IMR-90 (cell line): ENCODE results near the gene KIF18B. TPM values are rescaled to one million over a fixed set of nuclear protein-coding genes. Genes with fewer than 3 reads are reported as not detected.

Experiments used
- ATAC-seq: fragments of 200-7000 bp; cut with Tn5 transposase; 2 replicates; pipeline ENCODE4 v1.9.1; 2020; ENCODE audit warnings: low read depth, mild to moderate bottlenecking, moderate library complexity
- BruUV-seq: library from RNA; stranded (reverse); fragments of 400-500 nt; replicated peaks from 2 replicates; lab custom pipeline; 2021; lab: Mats Ljungman, UMichigan
- CTCF ChIA-PET: fragments of 300-600 bp; formaldehyde crosslinking; extraction: SDS; loops from one replicate; lab custom pipeline; 2021; ENCODE audit warnings: antibody characterized with exemption; lab: Yijun Ruan, JAX
- POLR2A ChIA-PET: fragments of 300-600 bp; sonication (Branson Sonifier 250); formaldehyde crosslinking; loops from one replicate; lab custom pipeline; 2022; ENCODE audit warnings: antibody characterized with exemption; ENCODE audit not compliant: unreplicated experiment; lab: Charles Lee
- DNase-seq: peaks from one replicate; pipeline ENCODE4 v3.0.0; 2013
- H2AFZ ChIP-seq: replicated peaks from 2 replicates; pipeline ENCODE3; 2013; ENCODE audit warnings: low read length, mild to moderate bottlenecking; ENCODE audit not compliant: poor library complexity
- H2AK5ac ChIP-seq: 2 replicates; pipeline ENCODE4 v1.6.1; 2013; ENCODE audit warnings: low read depth, low read length, inconsistent platforms
- H2AK9ac ChIP-seq: replicated peaks from 2 replicates; pipeline ENCODE3; 2013; ENCODE audit warnings: mild to moderate bottlenecking, low read depth, low read length, moderate library complexity; ENCODE audit not compliant: poor library complexity
- H2BK120ac ChIP-seq: 2 replicates; pipeline ENCODE4 v1.6.1; 2013; ENCODE audit warnings: low read depth, low read length, inconsistent platforms
- H2BK15ac ChIP-seq: 3 replicates; pipeline ENCODE4 v1.6.1; 2013; ENCODE audit warnings: low read depth, low read length, inconsistent platforms
- H2BK20ac ChIP-seq: 2 replicates; pipeline ENCODE4 v1.6.1; 2013; ENCODE audit warnings: low read depth, mild to moderate bottlenecking, inconsistent platforms, low read length, moderate library complexity
- H2BK5ac ChIP-seq: 2 replicates; pipeline ENCODE4 v1.6.1; 2013; ENCODE audit warnings: mild to moderate bottlenecking, low read depth, low read length, inconsistent platforms; ENCODE audit not compliant: poor library complexity, severe bottlenecking
- H3K14ac ChIP-seq: replicated peaks from 2 replicates; pipeline ENCODE4 v1.6.1; 2013; ENCODE audit warnings: low read depth, low read length, inconsistent platforms
- H3K18ac ChIP-seq: 2 replicates; pipeline ENCODE4 v1.6.1; 2013; ENCODE audit warnings: low read depth, low read length, control low read depth
- H3K23ac ChIP-seq: 2 replicates; pipeline ENCODE4 v1.6.1; 2013; ENCODE audit warnings: low read depth, low read length, inconsistent platforms
- H3K27ac ChIP-seq: 2 replicates; pipeline ENCODE4 v1.5.1; 2013; ENCODE audit warnings: mild to moderate bottlenecking, control low read depth, low read length; ENCODE audit not compliant: insufficient read depth
- H3K27me3 ChIP-seq: 2 replicates; pipeline ENCODE4 v1.6.1; 2013; ENCODE audit warnings: low read length; ENCODE audit not compliant: control insufficient read depth, insufficient read depth
- H3K36me3 ChIP-seq: 2 replicates; pipeline ENCODE4 v1.6.1; 2013; ENCODE audit warnings: low read length, mixed read lengths; ENCODE audit not compliant: control insufficient read depth, insufficient read depth
- H3K4ac ChIP-seq: 2 replicates; pipeline ENCODE4 v1.6.1; 2013; ENCODE audit warnings: low read depth, low read length, inconsistent platforms
- H3K4me1 ChIP-seq: 2 replicates; pipeline ENCODE4 v1.6.1; 2013; ENCODE audit warnings: low read length, mixed read lengths; ENCODE audit not compliant: control insufficient read depth, insufficient read depth
- H3K4me2 ChIP-seq: 2 replicates; pipeline ENCODE4 v1.6.1; 2013; ENCODE audit warnings: low read depth, mild to moderate bottlenecking, control low read depth, low read length, moderate library complexity
- H3K4me3 ChIP-seq: 2 replicates; pipeline ENCODE4 v1.5.1; 2013; ENCODE audit warnings: low read depth, mild to moderate bottlenecking, control low read depth, low read length, moderate library complexity; ENCODE audit not compliant: insufficient read depth
- H3K56ac ChIP-seq: 2 replicates; pipeline ENCODE4 v1.6.1; 2013; ENCODE audit warnings: low read length, inconsistent platforms; ENCODE audit not compliant: insufficient read depth; ENCODE audit errors: extremely low read depth
- H3K79me1 ChIP-seq, 2 experiments: 2 replicates each; pipeline ENCODE4 v1.6.1; 2013; ENCODE audit warnings: low read length in 2 of 2, inconsistent platforms in 1 of 2, low read depth in 1 of 2
- H3K9ac ChIP-seq: 2 replicates; pipeline ENCODE4 v1.6.1; 2013; ENCODE audit warnings: low read depth, low read length, control low read depth
- H3K9me1 ChIP-seq: 2 replicates; pipeline ENCODE4 v1.6.1; 2013; ENCODE audit warnings: low read length, inconsistent platforms; ENCODE audit not compliant: insufficient read depth
- H3K9me3 ChIP-seq: 2 replicates; pipeline ENCODE4 v1.6.1; 2013; ENCODE audit warnings: low read length; ENCODE audit not compliant: control insufficient read depth, insufficient read depth
- H4K20me1 ChIP-seq: 2 replicates; pipeline ENCODE4 v1.6.1; 2013; ENCODE audit warnings: low read length, inconsistent platforms; ENCODE audit not compliant: insufficient read depth
- H4K5ac ChIP-seq: 2 replicates; pipeline ENCODE4 v1.6.1; 2013; ENCODE audit warnings: mild to moderate bottlenecking, low read depth, low read length, control low read depth
- H4K8ac ChIP-seq, 2 experiments: 2 replicates each; pipeline ENCODE4 v1.6.1; 2013; ENCODE audit warnings: low read depth in 2 of 2, low read length in 2 of 2, control low read depth in 1 of 2, inconsistent platforms in 1 of 2
- H4K91ac ChIP-seq: 2 replicates; pipeline ENCODE4 v1.6.1; 2013; ENCODE audit warnings: low read depth, low read length, inconsistent platforms; ENCODE audit not compliant: insufficient read depth
- BHLHE40 ChIP-seq: fragments of 150-350 bp; IDR thresholded peaks from 2 replicates; pipeline ENCODE4 v1.6.1; 2016; ENCODE audit warnings: mild to moderate bottlenecking, low read depth, low read length
- CHD1 ChIP-seq: IDR thresholded peaks from 2 replicates; pipeline ENCODE4 v1.6.1; 2012; ENCODE audit warnings: low read depth, low read length, improper control_type of control experiment
- FOS ChIP-seq: fragments of 150-350 bp; IDR thresholded peaks from 2 replicates; pipeline ENCODE4 v1.6.1; 2016; ENCODE audit warnings: low read depth, low read length
- MXI1 ChIP-seq: IDR thresholded peaks from 2 replicates; pipeline ENCODE4 v1.6.1; 2012; ENCODE audit warnings: low read depth, mild to moderate bottlenecking, low read length, moderate library complexity, borderline replicate concordance
- NFE2L2 ChIP-seq: fragments of 150-350 bp; IDR thresholded peaks from 2 replicates; pipeline ENCODE4 v1.6.1; 2016; ENCODE audit warnings: low read depth, mild to moderate bottlenecking, low read length
- POLR2A ChIP-seq: IDR thresholded peaks from 2 replicates; pipeline ENCODE4 v1.6.1; 2012; ENCODE audit warnings: mild to moderate bottlenecking, low read depth, low read length
- RAD21 ChIP-seq: IDR thresholded peaks from 2 replicates; pipeline ENCODE4 v1.6.1; 2012; ENCODE audit warnings: low read length, improper control_type of control experiment
- RCOR1 ChIP-seq: IDR thresholded peaks from 2 replicates; pipeline ENCODE4 v1.6.1; 2012; ENCODE audit warnings: mild to moderate bottlenecking, low read length, improper control_type of control experiment; ENCODE audit not compliant: insufficient replicate concordance
- RFX5 ChIP-seq: IDR thresholded peaks from 2 replicates; pipeline ENCODE4 v1.8.0; 2012; ENCODE audit warnings: low read depth, mild to moderate bottlenecking, low read length, moderate library complexity
- USF2 ChIP-seq: fragments of 150-350 bp; IDR thresholded peaks from 2 replicates; pipeline ENCODE4 v1.6.1; 2017; ENCODE audit warnings: mild to moderate bottlenecking, antibody characterized with exemption, low read length, low read depth
- WGBS, 2 experiments: methylation state at CpG; one replicate each; pipeline versions ENCODE4 v1.1.5 to v1.1.7; 2013; ENCODE audit warnings: missing lambda C conversion rate in 2 of 2; ENCODE audit not compliant: insufficient read length in 1 of 2; ENCODE audit errors: extremely low coverage in 2 of 2; 5-methylcytosine and 5-hydroxymethylcytosine counted together
- dilution Hi-C: fragments of 300-500 bp; cut with HindIII; formaldehyde crosslinking; loops from one replicate; pipeline ENCODE4 v1.14.3; 2018; ENCODE audit warnings: low sequenced_read_pairs; ENCODE audit not compliant: unreplicated experiment
- in situ Hi-C: fragments of 300-500 bp; cut with MboI; formaldehyde crosslinking; loops from 3 replicates; pipeline ENCODE4 v1.14.3; 2019; ENCODE audit warnings: low sequenced_read_pairs, inconsistent platforms, mixed read lengths
- intact Hi-C: fragments of 100-400 bp; cut with micrococcal nuclease; formaldehyde crosslinking; loops from 2 replicates; pipeline ENCODE4 v1.10.0; 2022
- polyA plus RNA-seq, 3 experiments: library from polyadenylated mRNA; depleted of rRNA; stranded (reverse); fragments of >200 nt; gene quantifications; 2 replicates each; pipeline ENCODE4 v1.2.3, GENCODE V29; 2012; ENCODE audit warnings: low replicate concordance in 1 of 3
- total RNA-seq: library from RNA; depleted of rRNA; stranded (reverse); fragments of >200 nt; gene quantifications from 2 replicates; pipeline ENCODE4 v1.2.3, GENCODE V29; 2012

KIF18B gene
- total and polyA plus RNA-seq, 2 of the 4 experiments (the other 2 are of a cell fraction) = 1.3 to 16.0 TPM

- TF ChIP-seq USF2 (no peak), MXI1 (no peak), RFX5 (no peak), CHD1 (no peak), NFE2L2 (no peak), RAD21 (no peak), RCOR1 (no peak), POLR2A (no peak), BHLHE40 (no peak), FOS (no peak)
- H2AFZ ChIP-seq = no peak overlapping the region
- peaks cover 23% of the 10 kb centered on the region for H3K9me1 ChIP-seq
- H3K79me1 ChIP-seq = peaks cover 0 to 6% of the 10 kb centered on the region in 2 experiments; a peak in 1 of 4 replicates
- peak overlapping the region; percentile 24 for H3K4ac ChIP-seq
- no peak overlapping the region for H3K27ac ChIP-seq
- H2BK120ac ChIP-seq = peak overlapping the region; percentile 56
- POLR2A ChIA-PET = no interaction called here
- peak overlapping the region; percentile 86 for H2AK5ac ChIP-seq
- no peak overlapping the region for H3K4me2 ChIP-seq
- H3K4me1 ChIP-seq = peaks cover 39% of the 10 kb centered on the region
- peaks cover 4% of the 10 kb centered on the region; the same call in 1 of the 2 replicates for H3K27me3 ChIP-seq
- intact Hi-C loops (loop anchor here (2.0 kb wide), 1 partner anchor 40 kb away; no protein-coding TSS in a partner anchor), in situ Hi-C loops (no loop called here), dilution Hi-C loops (no loop called here)
- no peak overlapping the region for H2BK5ac ChIP-seq
- ATAC-seq (no peak), DNase-seq (no peak)
- H4K5ac ChIP-seq = peak overlapping the region; percentile 10; the same call in 1 of the 2 replicates
- no peaks in the 10 kb centered on the region for H3K36me3 ChIP-seq
- 50% methylated on average over 1 of the region's 5 CpGs; no CpG with 5 or more reads in 1 of the 2 experiments for WGBS, 2 experiments
- no peak overlapping the region for H2AK9ac ChIP-seq
- 0 out of 2 replicates have a peak overlapping the region, but pooled peaks have one; percentile 19 for H3K23ac ChIP-seq
- H4K20me1 ChIP-seq = peaks cover 5% of the 10 kb centered on the region; the same call in 1 of the 2 replicates
- H3K9ac ChIP-seq = no peak overlapping the region
- BruUV-seq = no TSS peak
- 0 out of 3 replicates have a peak overlapping the region, but pooled peaks have one; percentile 9 for H2BK15ac ChIP-seq
- H3K18ac ChIP-seq = peak overlapping the region; percentile 5; the same call in 1 of the 2 replicates
- H3K9me3 ChIP-seq = no peaks in the 10 kb centered on the region
- peak overlapping the region; percentile 45; the same call in 1 of the 2 replicates for H4K91ac ChIP-seq
- CTCF ChIA-PET = no interaction called here
- no peak overlapping the region for H3K56ac ChIP-seq
- no peak overlapping the region for H3K14ac ChIP-seq
- peak overlapping the region; percentile 60; the same call in 1 of the 2 replicates for H2BK20ac ChIP-seq
- H4K8ac ChIP-seq = no peak overlapping the region
- H3K4me3 ChIP-seq = no peak overlapping the region
Measured at GRCh38 chr17:44978807-44979206, 31.2 kb upstream of the KIF18B start.
